ENCODE data around the gene ADPRH.

DNA sequence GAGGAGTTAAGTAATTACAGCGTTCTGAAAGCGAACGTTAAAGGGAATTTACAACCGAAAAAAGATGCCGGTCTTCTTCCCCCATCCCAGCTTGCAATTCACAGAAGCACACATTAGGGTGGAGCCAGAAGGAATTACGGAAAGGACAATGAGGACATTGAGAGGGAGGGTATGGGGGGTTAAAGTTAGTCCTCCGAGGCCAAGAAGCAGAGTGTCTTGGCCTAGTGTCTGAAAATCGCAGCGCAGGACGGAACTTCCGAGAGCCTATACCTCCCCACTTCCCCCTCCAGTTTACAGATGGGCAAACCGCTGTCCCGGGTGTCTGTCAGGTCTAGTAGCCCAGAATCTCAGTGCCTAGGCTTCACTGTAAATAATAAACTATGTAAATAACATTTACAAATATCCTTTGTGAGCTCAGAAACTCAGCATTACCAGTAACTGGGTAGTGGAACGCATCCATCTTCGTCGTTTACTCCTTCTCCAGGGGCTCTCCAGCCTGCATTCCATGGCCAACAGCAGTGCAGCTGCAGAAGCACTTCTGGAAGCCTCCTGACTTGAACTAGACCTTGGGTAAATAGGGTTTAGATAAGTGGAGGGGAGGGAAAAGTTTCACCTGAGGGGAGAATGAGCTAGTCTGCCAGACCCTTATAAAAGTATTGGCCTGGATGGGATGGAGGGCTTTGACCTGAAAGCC lies 922 bp downstream of the ADPRH start:
- TF ChIP-seq, protein P1, sequence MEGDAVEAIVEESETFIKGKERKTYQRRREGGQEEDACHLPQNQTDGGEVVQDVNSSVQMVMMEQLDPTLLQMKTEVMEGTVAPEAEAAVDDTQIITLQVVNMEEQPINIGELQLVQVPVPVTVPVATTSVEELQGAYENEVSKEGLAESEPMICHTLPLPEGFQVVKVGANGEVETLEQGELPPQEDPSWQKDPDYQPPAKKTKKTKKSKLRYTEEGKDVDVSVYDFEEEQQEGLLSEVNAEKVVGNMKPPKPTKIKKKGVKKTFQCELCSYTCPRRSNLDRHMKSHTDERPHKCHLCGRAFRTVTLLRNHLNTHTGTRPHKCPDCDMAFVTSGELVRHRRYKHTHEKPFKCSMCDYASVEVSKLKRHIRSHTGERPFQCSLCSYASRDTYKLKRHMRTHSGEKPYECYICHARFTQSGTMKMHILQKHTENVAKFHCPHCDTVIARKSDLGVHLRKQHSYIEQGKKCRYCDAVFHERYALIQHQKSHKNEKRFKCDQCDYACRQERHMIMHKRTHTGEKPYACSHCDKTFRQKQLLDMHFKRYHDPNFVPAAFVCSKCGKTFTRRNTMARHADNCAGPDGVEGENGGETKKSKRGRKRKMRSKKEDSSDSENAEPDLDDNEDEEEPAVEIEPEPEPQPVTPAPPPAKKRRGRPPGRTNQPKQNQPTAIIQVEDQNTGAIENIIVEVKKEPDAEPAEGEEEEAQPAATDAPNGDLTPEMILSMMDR (IDR thresholded peaks at IDR 0.05): no peak
- no peak for TF ChIP-seq POLR2AphosphoS5 (IDR thresholded peaks at IDR 0.05)
- TF ChIP-seq POLR2A (IDR thresholded peaks at IDR 0.05): no peak
- no peak for TF ChIP-seq EP300 (IDR thresholded peaks at IDR 0.05)

Data from suprapubic skin (tissue), 4 donors.